Colonic mucosa (tissue), 4 donors: ENCODE measurements around the gene ANKS1B. TPM values are rescaled to one million over a fixed set of nuclear protein-coding genes. Genes with fewer than 3 reads are reported as not detected.

Experiments used
- DNase-seq: peaks from one replicate; pipeline ENCODE4 v3.0.0-alpha.2; 2020
- H3K27ac ChIP-seq: fragments of 200-600 bp; one replicate; pipeline ENCODE4 v1.8.0; 2021
- H3K27me3 ChIP-seq: fragments of 200-600 bp; one replicate; pipeline ENCODE4 v1.8.0; 2021
- H3K36me3 ChIP-seq: fragments of 200-600 bp; one replicate; pipeline ENCODE4 v1.8.0; 2021
- H3K4me1 ChIP-seq: fragments of 200-600 bp; one replicate; pipeline ENCODE4 v1.8.0; 2021; ENCODE audit warnings: mild to moderate bottlenecking
- H3K4me3 ChIP-seq: fragments of 200-600 bp; one replicate; pipeline ENCODE4 v1.8.0; 2021
- H3K9ac ChIP-seq, 2 donors: one replicate each; pipeline ENCODE4 v1.7.0; 2013; ENCODE audit warnings: control low read depth in 2 of 2, low read depth in 2 of 2, low read length in 2 of 2
- H3K9me3 ChIP-seq: fragments of 200-600 bp; one replicate; pipeline ENCODE4 v1.8.0; 2021
- CTCF ChIP-seq: fragments of 200-600 bp; IDR thresholded peaks from one replicate; pipeline ENCODE4 v1.8.0; 2022; ENCODE audit warnings: antibody characterized with exemption, mild to moderate bottlenecking
- intact Hi-C: fragments of 100-400 bp; cut with DNase I; formaldehyde crosslinking; loops from one replicate; pipeline ENCODE4 v1.14.1; 2022
- total RNA-seq, 2 donors: library from RNA; stranded (reverse); fragmentation: NEBNext Ultra II Directional in 1 of 2; extraction: Animal tissue kit (Norgen Biotek cat#: 25700) in 1 of 2; gene quantifications; one replicate each; pipeline ENCODE4 v1.2.1, GENCODE V29; 2021
- donor health status: healthy.
- donor health status: DM: no; HTN: no; CAD: no.
- donor health status: DM: no; HTN: no; CAD: no.

The ANKS1B gene
- total RNA-seq, 2 donors from 2014 or later, result 1.7 to 3.3 TPM

GRCh38 chr12:98741556-98742265 lies 1243.0 kb downstream of the ANKS1B start:
- intact Hi-C loops, result no loop called here
- H3K27me3 ChIP-seq, result peaks cover 12% of the 10 kb centered on the region
- no peak overlapping the region for H3K27ac ChIP-seq
- no peaks in the 10 kb centered on the region for H3K36me3 ChIP-seq
- H3K4me1 ChIP-seq, result no peaks in the 10 kb centered on the region
- H3K9ac ChIP-seq, result no peak overlapping the region
- no peak for DNase-seq
- no peaks in the 10 kb centered on the region for H3K9me3 ChIP-seq
- H3K4me3 ChIP-seq, result no peak overlapping the region
- TF ChIP-seq CTCF, result no peak

GRCh38 chr12:98741196-98741555 lies 1243.6 kb downstream of the ANKS1B start:
- no peak overlapping the region for H3K9ac ChIP-seq
- intact Hi-C loops, result no loop called here

GRCh38 chr12:98740751-98741150 lies 1244.0 kb downstream of the ANKS1B start:
- intact Hi-C loops, result no loop called here
- no peak for DNase-seq
- no peak overlapping the region for H3K9ac ChIP-seq
- no peak overlapping the region for H3K4me3 ChIP-seq
- peaks cover 5% of the 10 kb centered on the region for H3K27me3 ChIP-seq
- no peaks in the 10 kb centered on the region for H3K36me3 ChIP-seq
- no peaks in the 10 kb centered on the region for H3K9me3 ChIP-seq
- no peaks in the 10 kb centered on the region for H3K4me1 ChIP-seq
- H3K27ac ChIP-seq, result no peak overlapping the region
- TF ChIP-seq CTCF, result no peak

More at GRCh38 chr12:98741196-98741555, 1243.6 kb downstream of the ANKS1B start:
- H3K27ac ChIP-seq, result no peak overlapping the region
- H3K4me3 ChIP-seq, result no peak overlapping the region
- no peaks in the 10 kb centered on the region for H3K9me3 ChIP-seq
- no peak for TF ChIP-seq CTCF
- H3K27me3 ChIP-seq, result peaks cover 9% of the 10 kb centered on the region
- no peaks in the 10 kb centered on the region for H3K36me3 ChIP-seq
- H3K4me1 ChIP-seq, result no peaks in the 10 kb centered on the region
- DNase-seq, result no peak

GRCh38 chr12:98738539-98738938 lies 1246.2 kb downstream of the ANKS1B start:
- intact Hi-C loops, result no loop called here
- Histone ChIP-seq H3K36me3 (no peaks in the 10 kb centered on the region), H3K27me3 (no peaks in the 10 kb centered on the region), H3K9me3 (no peaks in the 10 kb centered on the region), H3K9ac (no peak overlapping the region), H3K4me1 (no peaks in the 10 kb centered on the region), H3K4me3 (no peak overlapping the region), H3K27ac (no peak overlapping the region)
- no peak for TF ChIP-seq CTCF
- DNase-seq, result no peak

- no peaks in the 10 kb centered on the region for H3K4me1 ChIP-seq
- H3K9me3 ChIP-seq, result no peaks in the 10 kb centered on the region
- H3K4me3 ChIP-seq, result no peak overlapping the region
- H3K36me3 ChIP-seq, result no peaks in the 10 kb centered on the region
- H3K27me3 ChIP-seq, result no peaks in the 10 kb centered on the region
- H3K9ac ChIP-seq, result no peak overlapping the region
- no peak for DNase-seq
- intact Hi-C loops, result no loop called here
- no peak for TF ChIP-seq CTCF
- no peak overlapping the region for H3K27ac ChIP-seq
Observed at GRCh38 chr12:98738002-98738401, 1246.7 kb downstream of the ANKS1B start.
